GM21360 (cell line): ENCODE results near the gene NVL.
"Not testable (repeated sequence)": the region's sequence is repeated elsewhere in the genome, so short reads cannot be mapped to it uniquely, and the experiment has no call there.

ENCODE experiments used
- ATAC-seq: cut with Tn5 transposase; IDR thresholded peaks from one replicate; pipeline ENCODE4 v1.9.1; 2021; ENCODE audit warnings: mild to moderate bottlenecking, moderate library complexity; ENCODE audit not compliant: unreplicated experiment

Gene NVL

DNA sequence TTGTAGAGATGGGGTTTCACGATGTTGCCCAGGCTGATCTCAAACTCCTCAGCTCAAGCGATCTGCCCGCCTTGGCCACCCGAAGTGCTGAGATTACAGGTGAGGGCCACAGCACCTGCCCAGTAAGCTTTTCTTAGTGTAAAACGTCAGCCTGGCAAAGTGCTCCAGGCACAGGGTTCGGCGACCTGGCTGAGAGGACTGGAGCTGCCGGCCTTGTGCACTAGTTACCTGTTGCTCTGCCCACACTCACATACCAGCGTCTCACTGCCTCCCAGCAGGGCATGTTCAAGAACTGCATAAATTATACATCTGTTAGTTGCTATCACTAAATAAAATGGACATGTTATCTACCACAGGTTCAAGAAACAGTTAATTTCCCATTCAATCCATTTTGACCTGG, 91.8 kb downstream of the NVL start:
- ATAC-seq = no peak

DNA sequence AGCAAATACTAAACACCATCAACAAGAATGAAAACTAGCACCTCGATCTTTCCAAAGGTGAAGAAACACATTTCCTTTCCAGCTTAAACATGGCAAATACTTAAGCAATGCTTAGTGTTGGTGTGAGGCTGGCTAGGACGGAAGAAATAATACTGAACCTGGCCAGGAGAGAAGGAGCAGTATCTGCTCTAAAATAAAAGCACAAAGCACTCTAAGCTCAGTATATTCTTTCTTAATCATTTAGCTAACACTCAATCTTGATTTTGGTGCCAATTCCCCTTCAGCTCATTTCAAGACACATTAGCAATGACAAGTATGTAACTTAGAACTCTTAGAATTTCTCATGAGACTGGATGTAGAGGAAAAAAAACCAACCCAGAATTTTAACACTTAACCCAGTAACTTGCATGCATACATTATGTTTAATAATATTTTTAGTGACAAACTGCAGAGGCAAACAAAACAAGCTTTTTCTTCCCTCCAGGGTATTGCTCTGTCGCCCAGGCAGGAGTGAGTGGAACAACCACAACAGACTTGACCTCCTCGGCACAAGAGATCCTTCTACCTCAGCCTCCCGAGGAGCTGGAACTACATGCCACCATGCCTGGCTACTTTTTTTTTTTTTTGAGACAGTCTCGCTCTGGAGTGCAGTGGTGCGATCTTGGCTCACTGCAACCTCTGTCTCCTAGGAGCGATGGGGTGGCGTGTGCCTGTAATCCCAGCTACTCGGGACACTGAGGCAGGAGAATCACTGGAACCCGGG, 92.7 kb downstream of the NVL start:
- ATAC-seq = no peak

DNA sequence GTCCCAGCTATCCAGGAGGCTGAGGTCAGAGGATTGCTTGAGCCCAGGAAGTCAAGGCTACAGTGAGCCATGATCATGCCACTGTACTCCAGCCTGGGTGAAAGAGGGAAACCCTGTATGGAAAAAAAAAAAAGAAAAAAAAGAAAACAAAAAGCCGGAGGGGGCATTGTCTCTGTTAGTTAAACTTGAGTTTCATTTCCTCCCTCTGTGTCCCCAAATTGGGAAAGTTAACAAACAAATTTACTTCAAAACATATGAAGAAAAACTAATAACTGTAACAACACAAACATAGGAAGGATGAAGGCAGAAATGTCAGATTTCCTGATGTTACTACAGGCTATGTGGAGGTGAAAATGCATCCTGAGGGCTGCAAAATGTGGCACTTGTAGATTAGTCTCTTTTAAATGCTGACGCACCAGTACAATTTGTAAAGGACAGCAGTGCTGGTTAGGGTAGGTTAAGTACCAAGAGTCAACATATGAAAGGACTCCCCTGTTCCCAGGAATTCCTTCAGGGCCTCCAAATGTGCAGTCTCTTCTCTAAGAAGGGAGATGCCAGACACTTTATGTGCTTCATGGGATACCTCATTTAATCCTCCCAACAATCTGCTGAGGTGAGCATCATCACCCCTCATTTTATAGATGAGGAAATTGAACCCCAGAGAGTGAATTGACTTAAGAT, 94.0 kb downstream of the NVL start:
- no peak for ATAC-seq

DNA sequence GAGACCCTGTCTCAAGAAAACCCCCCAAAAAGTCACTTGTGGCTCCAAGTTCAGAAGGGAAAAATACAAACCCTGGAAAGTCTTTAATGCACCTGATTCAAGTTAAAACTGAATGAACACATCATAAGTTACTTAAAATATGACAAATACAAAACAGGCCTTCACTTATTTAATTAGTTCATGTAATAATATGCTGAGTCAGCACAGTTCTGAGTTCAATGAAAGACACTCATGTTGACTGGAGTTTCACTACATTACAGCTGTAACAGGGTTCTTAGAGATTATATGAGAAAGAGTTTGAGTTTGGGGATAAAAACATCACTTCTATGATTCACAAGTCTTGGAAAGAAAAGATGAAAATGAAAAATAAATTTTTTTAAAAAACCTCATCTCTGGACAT, 96.0 kb downstream of the NVL start:
- ATAC-seq = no peak

DNA sequence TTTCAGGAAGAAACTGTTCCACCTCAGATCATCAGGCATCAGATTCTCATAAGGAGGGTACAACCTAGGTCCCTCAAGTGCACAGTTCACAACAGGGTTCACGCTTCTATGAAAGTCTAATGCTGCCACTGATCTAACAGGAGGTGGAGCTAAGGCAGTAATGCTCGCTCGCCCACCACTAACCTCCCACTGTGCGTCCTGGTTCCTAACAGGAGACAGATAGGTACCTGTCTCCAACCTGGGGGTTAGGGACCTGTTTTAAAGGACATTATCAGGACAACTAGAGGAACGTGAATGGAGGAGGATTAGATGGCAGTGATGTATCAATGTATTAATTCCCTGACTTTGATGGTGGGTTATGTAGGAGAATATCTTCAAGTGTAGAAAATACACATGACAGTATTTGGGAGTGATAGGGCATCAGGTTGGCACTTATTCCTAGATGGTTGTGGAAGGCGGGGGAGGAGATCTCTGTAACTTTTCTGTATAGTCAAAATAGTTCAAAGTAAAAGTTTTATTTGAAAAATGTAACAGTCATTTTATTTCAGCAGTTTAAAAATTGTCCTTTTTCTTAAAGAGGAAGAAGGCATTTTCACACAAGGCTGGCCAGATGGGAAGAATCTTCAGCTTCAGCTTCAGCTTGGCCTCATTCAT, 103.0 kb downstream of the NVL start:
- ATAC-seq = no peak

DNA sequence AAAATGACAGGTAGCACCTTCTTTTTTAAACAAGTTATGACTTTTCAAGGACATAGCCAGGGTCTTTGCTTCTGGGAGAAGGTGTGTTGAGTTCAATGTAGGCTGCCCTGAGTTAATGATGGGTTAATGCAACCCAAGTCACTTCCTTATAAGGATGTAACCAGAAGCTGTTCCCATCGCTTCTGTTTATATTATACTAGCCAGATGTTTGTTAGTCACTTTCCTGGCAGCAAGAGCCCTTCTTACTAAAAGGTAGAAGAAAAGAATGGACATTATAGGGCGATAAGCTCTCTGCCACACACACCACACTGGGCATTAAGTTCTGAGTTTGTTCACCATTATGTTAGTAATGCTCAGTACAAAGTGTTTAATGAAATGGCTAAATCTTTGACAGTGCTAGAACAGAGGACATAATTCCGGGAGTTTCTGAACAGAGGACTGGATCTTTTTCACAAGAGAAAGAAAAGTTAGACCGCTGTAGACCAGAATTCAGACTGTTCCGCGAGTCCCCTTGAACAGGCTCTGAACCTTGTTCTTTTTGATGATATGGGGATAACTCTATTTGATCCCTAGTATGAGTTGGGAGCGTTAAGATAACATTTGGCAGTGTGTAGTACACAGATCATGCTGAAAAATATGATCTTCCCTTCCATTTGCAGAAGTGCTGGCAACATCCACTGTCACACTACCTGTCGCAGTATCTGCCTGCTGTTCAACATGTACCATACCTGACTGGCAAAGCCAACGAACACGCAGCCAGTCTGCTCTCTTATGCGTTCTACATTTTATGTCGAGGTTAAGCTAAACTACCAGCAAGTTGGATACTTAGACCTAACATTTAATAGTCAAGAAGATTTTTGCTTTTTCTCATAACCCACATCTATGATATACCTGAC, 105.9 kb downstream of the NVL start:
- no peak for ATAC-seq

DNA sequence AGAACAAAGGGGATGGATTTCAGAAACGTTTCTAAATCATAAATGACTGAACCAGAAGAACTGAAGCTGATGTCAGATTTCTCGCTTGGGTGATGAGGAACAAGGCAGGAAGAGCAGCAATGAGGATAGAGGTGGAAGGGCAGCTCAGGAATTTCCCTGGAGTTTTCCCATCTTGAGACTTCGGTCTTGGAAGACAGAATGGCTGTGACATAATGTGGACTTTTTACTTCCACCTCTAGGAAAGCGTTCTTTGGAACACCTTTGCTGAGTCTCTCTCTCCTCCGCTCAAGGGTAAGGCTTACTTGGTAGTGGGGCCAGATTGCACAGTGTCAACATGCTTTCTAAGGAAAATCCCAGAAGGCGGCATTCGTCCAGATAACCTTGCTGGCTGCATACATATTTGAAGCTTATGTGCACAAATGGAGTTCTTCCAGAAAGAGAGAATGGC, 110.3 kb downstream of the NVL start:
- no peak for ATAC-seq

DNA sequence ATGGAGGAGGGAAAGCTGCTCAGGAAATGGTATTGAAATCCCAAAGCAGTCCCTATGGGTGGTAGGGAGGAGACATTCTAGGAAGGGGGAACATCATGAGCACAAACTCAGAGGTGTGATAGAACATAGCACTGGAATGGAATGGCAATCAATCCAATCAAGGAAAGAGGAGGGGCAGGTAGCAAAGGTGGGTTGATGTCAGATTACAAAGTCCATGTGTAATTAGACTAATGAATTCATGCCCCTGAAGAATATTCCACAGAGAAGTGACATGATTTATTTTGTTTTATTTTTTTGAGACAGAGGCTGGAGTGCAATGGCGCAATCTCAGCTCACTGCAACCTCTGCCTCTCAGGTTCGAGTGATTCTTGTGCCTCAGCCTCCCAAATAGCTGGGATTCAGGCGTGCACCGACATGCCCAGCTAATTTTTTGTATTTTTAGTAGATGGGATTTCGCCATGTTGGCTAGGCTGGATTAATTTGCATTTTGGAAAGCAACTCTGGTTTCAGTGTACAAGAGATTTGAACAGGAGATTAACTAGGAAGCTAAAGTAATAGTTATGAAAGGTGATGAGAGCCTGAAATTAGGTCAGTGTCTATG, 110.9 kb downstream of the NVL start:
- no peak for ATAC-seq

DNA sequence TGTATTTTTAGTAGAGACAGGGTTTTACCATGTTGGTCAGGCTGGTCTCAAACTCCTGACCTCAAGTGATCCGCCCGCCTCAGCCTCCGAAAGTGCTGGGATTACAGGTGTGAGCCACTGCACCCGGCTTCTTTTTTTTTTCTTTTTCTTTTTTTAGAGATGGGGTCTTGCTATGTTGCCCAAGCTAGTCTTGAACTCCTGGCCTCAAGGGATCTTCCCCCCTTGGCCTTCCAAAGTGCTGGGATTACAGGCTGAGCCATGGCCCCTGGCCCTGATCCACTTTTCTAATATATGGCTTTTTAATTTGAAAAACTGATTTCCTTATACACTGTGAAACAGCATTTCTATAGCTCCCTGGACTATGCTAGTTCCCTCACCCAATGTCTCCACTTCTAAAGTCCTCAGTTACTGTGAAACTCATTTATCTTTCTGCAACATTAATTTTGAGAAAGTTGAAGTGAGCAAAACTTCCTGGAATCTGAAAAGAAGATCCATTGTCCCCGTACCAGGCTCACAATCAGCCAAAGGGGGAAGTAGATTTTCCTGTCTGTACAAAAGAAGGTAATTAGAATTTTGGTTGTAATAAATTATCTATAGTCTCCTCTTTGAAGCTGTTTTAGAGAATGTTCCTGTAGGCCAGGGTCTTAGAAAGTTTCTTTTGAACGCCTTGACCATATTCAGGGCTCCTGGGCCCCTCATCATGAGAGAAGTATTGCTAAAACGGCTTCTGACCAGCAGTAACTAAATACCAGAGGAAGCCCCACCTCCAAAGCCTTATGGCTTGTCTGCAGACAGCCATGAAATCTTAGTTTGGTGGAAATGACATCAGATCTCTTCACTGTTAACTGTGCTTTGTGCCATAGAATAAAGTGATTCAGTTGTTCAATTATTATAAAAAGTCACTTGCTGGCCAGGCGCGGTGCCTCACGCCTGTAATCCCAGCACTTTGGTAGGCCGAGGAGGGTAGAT, 112.0 kb downstream of the NVL start:
- ATAC-seq = no peak

DNA sequence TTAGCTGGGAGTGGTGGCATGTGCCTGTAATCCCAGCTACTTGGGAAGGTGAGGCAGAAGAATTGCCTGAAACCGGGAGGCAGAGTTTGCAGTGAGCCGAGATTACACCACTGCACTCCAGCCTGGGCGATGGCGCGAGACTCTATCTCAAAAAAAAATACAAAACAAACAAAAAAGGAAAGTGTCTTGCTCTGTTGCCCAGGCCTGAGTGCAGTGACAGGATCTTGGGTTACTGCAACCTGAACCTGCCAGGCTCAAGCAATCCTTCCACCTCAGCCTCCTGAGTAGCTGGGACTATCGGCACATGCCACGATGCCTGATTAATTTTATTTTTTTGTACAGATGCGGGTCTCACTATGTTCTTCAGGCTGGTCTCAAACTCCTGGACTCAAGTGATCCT, 113.6 kb downstream of the NVL start:
- no peak for ATAC-seq

DNA sequence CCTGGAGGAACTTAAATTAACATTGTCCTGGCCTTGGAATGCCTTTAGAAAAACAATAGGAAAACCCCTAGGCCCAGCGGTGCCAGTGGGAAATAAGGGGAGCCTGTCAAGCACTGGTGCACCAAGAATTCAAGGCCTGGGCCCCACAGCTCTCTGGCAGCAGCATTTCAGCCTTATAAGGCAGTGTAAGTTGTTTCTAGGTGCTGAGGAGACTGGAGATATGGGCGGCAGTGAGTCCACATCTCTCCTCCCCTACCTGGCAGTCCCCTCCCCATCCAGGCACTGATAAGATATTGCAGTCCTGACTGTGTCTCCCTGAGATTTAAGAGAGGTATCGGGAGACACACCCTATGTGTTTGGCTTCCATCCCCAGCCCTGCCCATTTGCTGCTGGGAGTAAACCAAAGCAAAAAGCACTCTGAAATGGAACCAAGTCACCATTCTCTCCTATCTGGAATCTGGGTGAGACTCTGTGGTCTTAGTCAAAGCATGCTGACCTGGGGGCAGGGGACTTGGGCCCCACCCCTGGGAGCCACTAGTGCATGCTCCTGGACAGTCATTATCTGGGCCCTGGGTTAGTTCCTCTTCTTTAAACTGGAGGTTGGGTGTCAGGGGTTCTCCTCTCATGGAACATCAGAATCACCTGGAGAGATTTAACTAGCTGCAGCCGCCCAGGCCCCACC, 116.4 kb downstream of the NVL start:
- no peak for ATAC-seq

DNA sequence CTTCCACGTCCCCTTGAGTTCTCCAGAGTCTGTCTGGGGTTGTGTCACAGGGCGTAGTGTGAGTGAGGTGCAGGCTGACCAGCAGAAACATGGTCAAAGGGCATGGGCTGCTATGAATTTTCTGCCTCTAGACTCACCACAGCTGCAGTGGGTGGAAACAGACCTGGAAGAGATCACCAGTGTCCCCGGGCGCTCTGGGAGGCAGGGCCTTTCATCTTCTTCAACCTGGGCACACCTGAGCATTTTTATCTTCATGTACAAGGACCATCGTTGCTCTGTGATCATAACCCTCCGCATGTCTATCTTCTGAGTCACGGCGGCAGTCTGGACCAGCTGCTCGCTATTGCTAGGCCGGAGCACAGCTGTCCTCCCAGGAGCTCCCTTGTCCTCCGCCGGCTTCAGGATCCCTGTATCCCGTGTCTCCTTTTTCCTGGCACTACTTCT, 117.3 kb downstream of the NVL start:
- no peak for ATAC-seq

DNA sequence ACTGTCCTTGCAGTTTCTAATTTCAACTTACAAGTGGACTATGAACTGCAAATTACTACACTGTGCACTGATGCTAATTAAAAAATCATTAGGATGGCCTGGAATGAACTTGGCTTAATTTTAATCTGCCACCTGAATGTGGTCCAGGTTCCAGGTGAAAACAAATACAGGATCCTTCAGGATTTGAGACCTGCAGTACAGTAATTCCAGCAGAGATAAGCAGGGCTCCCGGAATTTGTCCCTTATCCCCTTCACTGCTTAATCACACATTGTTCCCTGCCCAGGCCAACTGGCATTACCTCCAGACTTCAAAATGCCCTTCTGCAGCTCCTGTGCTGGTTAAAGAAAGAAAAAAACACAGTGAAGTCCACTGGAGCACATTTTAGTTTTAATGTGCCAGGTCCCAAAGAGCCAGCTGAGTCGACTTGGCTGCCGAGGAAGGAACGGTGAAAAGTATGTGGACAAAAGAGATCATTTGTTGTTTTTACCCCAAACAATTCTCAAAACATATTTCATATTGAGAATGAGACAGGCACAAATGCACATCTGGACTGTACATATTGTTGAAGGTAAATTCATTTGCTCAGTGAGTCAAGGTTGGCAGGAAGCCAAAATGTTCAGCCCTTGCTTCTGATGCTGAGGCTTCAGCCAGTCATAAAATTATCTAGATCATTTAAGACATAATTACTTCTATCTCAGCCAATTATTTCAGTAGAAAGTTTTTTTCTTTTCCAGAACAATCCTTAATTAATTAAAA, 118.6 kb downstream of the NVL start:
- ATAC-seq = no peak

DNA sequence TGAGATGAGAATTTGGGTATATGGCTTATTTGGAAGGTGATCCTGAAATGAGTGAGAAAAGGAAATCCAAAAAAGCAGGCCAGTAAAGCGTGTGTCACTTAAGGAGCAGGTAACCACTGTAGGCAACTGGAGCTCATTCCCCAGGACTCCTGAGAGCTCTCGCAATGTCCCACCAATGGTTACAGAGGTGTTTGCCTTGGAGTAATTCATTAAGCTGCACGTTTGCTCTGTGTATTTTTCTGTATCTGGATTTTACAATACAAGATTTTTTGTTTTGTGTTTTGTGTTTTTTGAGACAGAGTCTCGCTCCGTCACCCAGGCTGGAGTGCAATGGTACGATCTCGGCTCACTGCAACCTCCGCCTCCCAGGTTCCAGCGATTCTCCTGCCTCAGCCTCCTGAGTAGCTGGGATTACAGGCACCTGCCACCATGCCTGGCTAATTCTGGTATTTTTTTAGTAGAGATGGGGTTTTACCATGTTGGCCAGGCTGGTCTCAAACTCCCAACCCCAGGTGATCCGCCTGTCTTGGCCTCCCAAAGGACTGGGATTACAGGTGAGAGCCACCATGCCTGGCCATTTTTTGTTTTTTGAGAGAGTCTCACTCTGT, 123.9 kb downstream of the NVL start:
- ATAC-seq = not testable (repeated sequence)

DNA sequence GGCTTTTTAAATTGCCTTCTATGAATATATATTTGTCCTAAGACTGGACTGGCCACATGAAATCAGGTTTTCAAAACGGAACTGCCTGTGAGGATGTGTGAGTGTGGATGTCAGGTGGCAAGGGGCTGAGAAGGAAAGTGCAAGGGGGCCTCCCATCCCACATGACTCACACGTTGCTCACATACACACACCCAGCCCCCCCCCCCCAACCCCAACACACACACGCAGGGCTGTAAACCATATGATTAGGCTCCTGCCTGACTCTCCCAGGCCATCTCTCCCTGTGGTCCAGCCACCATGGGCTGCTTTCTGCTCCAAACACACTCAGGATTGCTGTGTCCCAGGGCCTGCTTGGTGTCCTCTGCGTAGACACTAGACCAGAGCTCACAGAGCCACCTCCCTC, 124.5 kb downstream of the NVL start:
- ATAC-seq = no peak

DNA sequence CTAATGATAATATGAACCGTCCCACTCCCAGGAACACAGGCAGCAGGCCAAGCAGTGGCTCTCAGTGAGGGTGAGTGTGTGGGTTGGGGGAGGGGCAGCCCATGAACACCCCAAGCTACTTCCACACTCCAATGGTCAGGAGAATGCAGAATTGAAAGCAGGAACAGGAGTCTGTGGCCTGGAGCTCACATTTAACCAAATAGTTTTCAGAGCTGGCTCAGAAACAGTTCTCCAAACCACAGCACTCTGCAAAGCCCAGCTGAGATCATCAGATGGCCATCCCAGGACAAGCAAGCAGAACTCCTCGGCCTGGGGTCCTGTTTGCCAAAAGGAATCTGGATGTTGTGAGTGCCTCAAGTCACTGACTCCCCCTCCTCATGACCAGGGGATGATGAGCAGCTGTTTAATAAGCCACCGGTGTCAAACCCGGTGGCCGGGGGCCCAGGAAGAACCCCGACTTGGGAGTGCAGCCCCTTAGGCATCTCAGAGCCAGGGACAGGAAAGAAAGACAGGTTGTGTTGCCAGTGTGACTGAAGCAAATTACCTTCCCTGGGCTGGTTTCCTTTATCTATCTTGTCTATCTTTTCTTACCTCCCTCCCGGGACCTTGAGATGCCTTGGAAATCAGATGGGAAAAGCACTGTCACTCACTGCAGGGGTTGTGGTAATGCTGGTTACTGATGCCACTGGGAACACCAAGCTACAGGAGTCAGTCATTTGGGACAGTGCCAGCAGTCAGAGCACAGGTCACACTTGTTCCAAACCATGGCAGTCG, 126.5 kb downstream of the NVL start:
- ATAC-seq = peak; percentile 60

DNA sequence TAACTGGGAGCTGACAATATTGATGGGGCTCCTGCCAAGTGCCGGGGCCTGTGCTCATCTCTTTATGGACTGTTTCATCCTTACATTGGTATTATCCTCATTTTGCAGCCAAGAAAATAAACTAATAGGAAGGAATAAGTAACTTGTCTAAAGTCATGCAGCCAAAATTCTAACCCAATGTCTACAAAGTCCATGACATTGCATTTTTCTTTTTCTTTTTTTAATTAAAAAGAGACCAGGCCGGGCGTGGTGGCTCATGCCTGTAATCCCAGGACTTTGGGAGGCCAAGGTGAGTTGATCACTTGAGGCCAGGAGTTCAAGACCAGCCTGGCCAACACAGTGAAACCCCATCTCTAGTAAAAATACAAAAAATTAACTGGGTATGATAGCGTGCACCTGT, 128.1 kb downstream of the NVL start:
- ATAC-seq = no peak
